ENCODE measurements around the gene FAM184A. TPM values are rescaled to one million over a fixed set of nuclear protein-coding genes. Genes with fewer than 3 reads are reported as not detected.

FAM184A gene
- total RNA-seq, 1 experiment from 2014 or later: 0.97 TPM

- CTCF ChIA-PET: no interaction called here
- H3K4me1 ChIP-seq (ENCODE audit: insufficient read depth, low read length, poor library complexity, severe bottlenecking): peaks cover 7% of the 10 kb centered on the region
- no TSS peak for BruUV-seq (replicated peaks)
- no peaks in the 10 kb centered on the region for H3K27me3 ChIP-seq (replicated peaks; ENCODE audit: insufficient read depth, low read depth, low read length, poor library complexity)
- H3K27ac ChIP-seq (ENCODE audit: low read depth, low read length, poor library complexity, severe bottlenecking): no peak overlapping the region
- no peak for TF ChIP-seq EZH2 (IDR thresholded peaks at IDR 0.05; ENCODE audit: borderline replicate concordance, low read depth, low read length, poor library complexity, severe bottlenecking)
- TF ChIP-seq, protein P1, sequence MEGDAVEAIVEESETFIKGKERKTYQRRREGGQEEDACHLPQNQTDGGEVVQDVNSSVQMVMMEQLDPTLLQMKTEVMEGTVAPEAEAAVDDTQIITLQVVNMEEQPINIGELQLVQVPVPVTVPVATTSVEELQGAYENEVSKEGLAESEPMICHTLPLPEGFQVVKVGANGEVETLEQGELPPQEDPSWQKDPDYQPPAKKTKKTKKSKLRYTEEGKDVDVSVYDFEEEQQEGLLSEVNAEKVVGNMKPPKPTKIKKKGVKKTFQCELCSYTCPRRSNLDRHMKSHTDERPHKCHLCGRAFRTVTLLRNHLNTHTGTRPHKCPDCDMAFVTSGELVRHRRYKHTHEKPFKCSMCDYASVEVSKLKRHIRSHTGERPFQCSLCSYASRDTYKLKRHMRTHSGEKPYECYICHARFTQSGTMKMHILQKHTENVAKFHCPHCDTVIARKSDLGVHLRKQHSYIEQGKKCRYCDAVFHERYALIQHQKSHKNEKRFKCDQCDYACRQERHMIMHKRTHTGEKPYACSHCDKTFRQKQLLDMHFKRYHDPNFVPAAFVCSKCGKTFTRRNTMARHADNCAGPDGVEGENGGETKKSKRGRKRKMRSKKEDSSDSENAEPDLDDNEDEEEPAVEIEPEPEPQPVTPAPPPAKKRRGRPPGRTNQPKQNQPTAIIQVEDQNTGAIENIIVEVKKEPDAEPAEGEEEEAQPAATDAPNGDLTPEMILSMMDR (conservative IDR thresholded peaks at IDR 0.05; ENCODE audit: low read depth, low read length): no peak
- intact Hi-C loops (cut with micrococcal nuclease; ENCODE audit: unreplicated experiment): no loop called here
- POLR2A ChIA-PET (ENCODE audit: low non-redundant PET): no interaction called here
- no peaks in the 10 kb centered on the region for H3K9me3 ChIP-seq (ENCODE audit: low read depth, low read length, poor library complexity, severe bottlenecking)
- no peak for DNase-seq (ENCODE audit: low spot score)
- no peak overlapping the region for H3K4me3 ChIP-seq (ENCODE audit: low read depth, low read length, poor library complexity, severe bottlenecking)
- peaks cover 24% of the 10 kb centered on the region for H3K36me3 ChIP-seq (ENCODE audit: insufficient read depth, low read length, poor library complexity, severe bottlenecking)
These were observed 147.8 kb downstream of the FAM184A start for GRCh38 chr6:118930680-118931079.

DNA sequence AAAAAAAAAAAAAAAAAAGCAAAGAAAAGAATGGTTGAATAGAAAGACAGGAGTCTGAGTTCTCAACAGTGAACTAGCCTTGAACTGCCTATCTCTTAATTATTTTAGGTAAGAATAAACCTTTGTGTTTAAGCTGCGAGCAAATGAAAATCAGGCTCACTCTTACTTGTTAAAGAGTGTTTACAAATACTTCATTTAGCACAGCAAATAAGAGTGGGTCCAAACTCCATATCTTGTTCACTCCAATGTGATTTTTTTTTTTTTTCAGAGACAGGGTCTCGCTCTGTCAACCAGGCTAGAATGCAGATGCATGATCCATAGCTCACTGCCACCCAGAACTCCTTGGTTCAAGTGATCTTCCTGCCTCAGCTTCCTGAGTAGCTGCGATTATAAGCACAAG is 155.4 kb downstream of the FAM184A start:
- Histone ChIP-seq H3K36me3 (ENCODE audit: insufficient read depth, low read length, poor library complexity, severe bottlenecking) (peaks cover 28% of the 10 kb centered on the region), H3K4me3 (ENCODE audit: low read depth, low read length, poor library complexity, severe bottlenecking) (no peak overlapping the region), H3K9me3 (ENCODE audit: low read depth, low read length, poor library complexity, severe bottlenecking) (no peaks in the 10 kb centered on the region), H3K4me1 (ENCODE audit: insufficient read depth, low read length, poor library complexity, severe bottlenecking) (no peaks in the 10 kb centered on the region), H3K27ac (ENCODE audit: low read depth, low read length, poor library complexity, severe bottlenecking) (no peak overlapping the region), H3K27me3 (replicated peaks; ENCODE audit: insufficient read depth, low read depth, low read length, poor library complexity) (no peaks in the 10 kb centered on the region)
- no TSS peak for BruUV-seq (replicated peaks)
- no peak for DNase-seq (ENCODE audit: low spot score)
- no peak for TF ChIP-seq EZH2 (IDR thresholded peaks at IDR 0.05; ENCODE audit: borderline replicate concordance, low read depth, low read length, poor library complexity, severe bottlenecking)
- TF ChIP-seq, protein P1 (conservative IDR thresholded peaks at IDR 0.05; ENCODE audit: low read depth, low read length): no peak
- intact Hi-C loops (cut with micrococcal nuclease; ENCODE audit: unreplicated experiment): no loop called here
- CTCF ChIA-PET: no interaction called here
- POLR2A ChIA-PET (ENCODE audit: low non-redundant PET): no interaction called here

- intact Hi-C loops (cut with micrococcal nuclease; ENCODE audit: unreplicated experiment): no loop called here
- peaks cover 21% of the 10 kb centered on the region for H3K36me3 ChIP-seq (ENCODE audit: insufficient read depth, low read length, poor library complexity, severe bottlenecking)
- H3K27me3 ChIP-seq (replicated peaks; ENCODE audit: insufficient read depth, low read depth, low read length, poor library complexity): no peaks in the 10 kb centered on the region
- ChIA-PET CTCF (no interaction called here), POLR2A (ENCODE audit: low non-redundant PET) (no interaction called here)
- H3K4me3 ChIP-seq (ENCODE audit: low read depth, low read length, poor library complexity, severe bottlenecking): no peak overlapping the region
- no peaks in the 10 kb centered on the region for H3K4me1 ChIP-seq (ENCODE audit: insufficient read depth, low read length, poor library complexity, severe bottlenecking)
- H3K9me3 ChIP-seq (ENCODE audit: low read depth, low read length, poor library complexity, severe bottlenecking): no peaks in the 10 kb centered on the region
- BruUV-seq (replicated peaks): no TSS peak
- H3K27ac ChIP-seq (ENCODE audit: low read depth, low read length, poor library complexity, severe bottlenecking): no peak overlapping the region
- no peak for DNase-seq (ENCODE audit: low spot score)
- no peak for TF ChIP-seq EZH2 (IDR thresholded peaks at IDR 0.05; ENCODE audit: borderline replicate concordance, low read depth, low read length, poor library complexity, severe bottlenecking)
- TF ChIP-seq, protein P1 (conservative IDR thresholded peaks at IDR 0.05; ENCODE audit: low read depth, low read length): no peak
These were observed 157.4 kb downstream of the FAM184A start for GRCh38 chr6:118921084-118921483.
